ENCODE measurements around the gene IBA57. TPM values are rescaled to one million over a fixed set of nuclear protein-coding genes. Genes with fewer than 3 reads are reported as not detected.

IBA57 gene
- total and polyA plus RNA-seq, 2 of the 8 experiments (the other 6 are each of a cell fraction or from before 2014, with no cell fraction given): 2.6 to 5.9 TPM

DNA sequence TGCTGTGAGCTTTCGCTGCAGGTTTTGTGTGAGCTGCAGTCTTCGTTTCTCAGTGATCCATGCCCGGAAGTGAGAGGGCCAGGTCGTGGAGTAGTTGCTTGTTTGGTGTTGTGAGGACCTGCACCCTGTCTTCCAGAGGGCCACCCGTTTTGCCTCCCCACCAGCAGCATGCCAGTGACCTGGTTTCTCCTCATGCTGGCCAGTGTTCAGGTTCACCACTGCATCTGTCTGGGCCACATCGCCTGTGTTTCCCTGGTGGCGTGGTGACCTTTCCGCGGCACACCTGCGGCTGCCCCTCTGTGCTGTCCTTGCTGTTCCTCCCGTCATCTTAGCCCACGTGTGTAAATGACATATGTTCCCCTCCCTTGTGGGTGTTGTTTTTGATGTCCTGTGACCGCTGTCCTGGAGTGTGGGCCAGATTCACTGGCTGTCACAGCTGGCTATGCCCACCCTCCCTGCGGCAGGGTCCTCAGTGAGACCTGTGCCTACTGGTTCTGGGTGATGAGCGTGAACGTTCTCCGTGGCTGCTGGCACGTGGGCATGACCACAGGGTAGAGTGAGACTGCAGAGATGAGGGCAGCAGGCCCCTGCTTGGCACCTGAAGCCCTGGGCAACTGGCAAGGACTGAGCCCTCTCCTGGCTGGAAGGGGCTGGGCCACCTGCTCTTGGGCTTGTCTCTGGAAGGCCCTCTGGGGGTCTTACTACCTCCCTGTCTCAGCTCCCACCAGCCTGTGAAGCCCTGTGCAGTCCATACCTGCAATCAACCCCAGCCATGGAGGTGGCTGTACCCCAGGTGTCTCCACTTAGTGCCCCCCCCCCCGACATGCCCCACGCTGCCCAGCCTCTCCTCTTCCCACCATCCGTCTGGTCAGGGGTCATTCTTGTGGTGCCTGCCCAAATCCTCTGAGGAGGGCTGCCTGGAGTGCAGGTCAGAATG lies 7.3 kb downstream of the IBA57 start:
- 88% methylated on average over 18 of the region's 21 CpGs; no CpG with 5 or more reads in 1 of the 2 experiments for WGBS, 2 experiments (ENCODE audit: extremely low coverage in 1 of 2, insufficient coverage in 1 of 2, insufficient read length in 1 of 2, insufficient replicate concordance in 2 of 2, low coverage in 1 of 2, low lambda C conversion rate in 2 of 2, missing lambda C conversion rate in 1 of 2)
- H4K20me1 ChIP-seq (replicated peaks in 1 of 2; ENCODE audit: control insufficient read depth in 1 of 2, insufficient read depth in 2 of 2, low read length in 2 of 2): peaks cover 8 to 22% of the 10 kb centered on the region in 2 experiments
- no peaks in the 10 kb centered on the region; a peak in 1 of 8 replicates for H3K36me3 ChIP-seq (ENCODE audit: control insufficient read depth in 2 of 4, insufficient read depth in 4 of 4, low read length in 3 of 4)
- peaks cover 0 to 20% of the 10 kb centered on the region in 2 experiments; a peak in 2 of 4 replicates for H3K79me2 ChIP-seq (ENCODE audit: control insufficient read depth in 1 of 2, insufficient read depth in 2 of 2, low read length in 2 of 2)
- DNase-seq (ENCODE audit: low read depth in 1 of 2, low spot score in 2 of 2) (no peak), FAIRE-seq (no peak)
- H2AFZ ChIP-seq (ENCODE audit: low read length): no peak overlapping the region
- no peak overlapping the region for H2BK20ac ChIP-seq (ENCODE audit: low read length)
- no peak overlapping the region for H3K4me3 ChIP-seq (ENCODE audit: extremely low read depth in 1 of 4, insufficient read depth in 2 of 4, low read depth in 3 of 4, low read length in 4 of 4)
- H3K23me2 ChIP-seq (ENCODE audit: low read depth, low read length): peaks cover 2% of the 10 kb centered on the region; the same call in 1 of the 2 replicates
- H2BK5ac ChIP-seq (ENCODE audit: low read depth, low read length): no peak overlapping the region
- H4K91ac ChIP-seq (replicated peaks; ENCODE audit: insufficient read length, low read length): no peak overlapping the region
- no peak overlapping the region for H2BK15ac ChIP-seq (ENCODE audit: low read length)
- peaks cover 12% of the 10 kb centered on the region for H3K79me1 ChIP-seq (ENCODE audit: low read depth, low read length)
- H3K56ac ChIP-seq (replicated peaks; ENCODE audit: insufficient read length, low read depth, low read length): no peak overlapping the region
- no peak overlapping the region for H2BK120ac ChIP-seq (replicated peaks; ENCODE audit: low read depth, low read length)
- no peak overlapping the region for H3K4ac ChIP-seq (replicated peaks; ENCODE audit: insufficient read length, low read depth, low read length)
- ChIA-PET CTCF (ENCODE audit: partially characterized antibody) (interaction anchor here (0.8 to 2.0 kb wide), 4 partner anchors 10 to 170 kb away, joined by 3 to 8 read pairs (median 4); no protein-coding TSS in a partner anchor), POLR2A (ENCODE audit: partially characterized antibody) (interaction anchor here (1.0 to 2.0 kb wide), 2 partner anchors 7 to 33 kb away, joined by 4 to 17 read pairs; partner anchors contain the start of gene IBA57)
- H3K18ac ChIP-seq (ENCODE audit: extremely low read depth, low read length): no peak overlapping the region
- no peak overlapping the region for H4K5ac ChIP-seq (ENCODE audit: insufficient read length, low read depth, low read length)
- H3K4me2 ChIP-seq (ENCODE audit: insufficient read depth in 1 of 2, low read depth in 2 of 2, low read length in 2 of 2): no peak overlapping the region; a peak in 1 of 4 replicates
- H3K27ac ChIP-seq (ENCODE audit: low read depth, low read length): no peak overlapping the region
- H4K8ac ChIP-seq (ENCODE audit: extremely low read depth, insufficient read depth, low read length): no peak overlapping the region; the same call in 1 of the 2 replicates
- no peak overlapping the region for H3K23ac ChIP-seq (ENCODE audit: insufficient read length)
- H3K9ac ChIP-seq (replicated peaks in 1 of 4; ENCODE audit: extremely low read depth in 1 of 4, low read depth in 3 of 4, low read length in 3 of 4): no peak overlapping the region
- H3K27me3 ChIP-seq (replicated peaks in 1 of 4; ENCODE audit: control insufficient read depth in 3 of 4, extremely low read depth in 1 of 4, insufficient read depth in 3 of 4, low read length in 3 of 4): no peaks in the 10 kb centered on the region
- H3K9me3 ChIP-seq (ENCODE audit: insufficient read depth in 2 of 2, low read depth in 1 of 2, low read length in 1 of 2): no peaks in the 10 kb centered on the region
- no peak overlapping the region for H2AK5ac ChIP-seq (ENCODE audit: low read depth, low read length)
- no peak overlapping the region for H3K14ac ChIP-seq (ENCODE audit: insufficient read length)
- H3K4me1 ChIP-seq (replicated peaks in 1 of 4; ENCODE audit: control insufficient read depth in 3 of 4, insufficient read depth in 4 of 4, low read length in 3 of 4): peaks cover 0 to 6% (median 4%) of the 10 kb centered on the region in 4 experiments; a peak in 4 of 7 replicates
- no peak overlapping the region; the same call in 1 of the 2 replicates for H2BK12ac ChIP-seq (ENCODE audit: low read depth, low read length)
- TF ChIP-seq SIN3A (conservative IDR thresholded peaks at IDR 0.05 in 1 of 2, IDR thresholded peaks at IDR 0.05 in 1 of 2; ENCODE audit: low read depth in 1 of 2, low read length in 2 of 2) (no peak), BACH1 (IDR thresholded peaks at IDR 0.05; ENCODE audit: low read length) (no peak), CHD1 (IDR thresholded peaks at IDR 0.05; ENCODE audit: low read depth, low read length) (no peak), POU5F1 (IDR thresholded peaks at IDR 0.05; ENCODE audit: low read depth, low read length) (no peak), NRF1 (IDR thresholded peaks at IDR 0.05; ENCODE audit: low read depth, low read length) (no peak), TAF1 (IDR thresholded peaks at IDR 0.05; ENCODE audit: low read depth, low read length) (no peak), CTBP2 (IDR thresholded peaks at IDR 0.05; ENCODE audit: borderline replicate concordance, insufficient read depth, insufficient read length, low read length) (no peak), USF2 (IDR thresholded peaks at IDR 0.05; ENCODE audit: low read length) (no peak)
- TF ChIP-seq, protein P1, sequence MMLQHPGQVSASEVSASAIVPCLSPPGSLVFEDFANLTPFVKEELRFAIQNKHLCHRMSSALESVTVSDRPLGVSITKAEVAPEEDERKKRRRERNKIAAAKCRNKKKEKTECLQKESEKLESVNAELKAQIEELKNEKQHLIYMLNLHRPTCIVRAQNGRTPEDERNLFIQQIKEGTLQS (IDR thresholded peaks at IDR 0.05; ENCODE audit: insufficient read depth, low read depth, low read length): no peak
